Measurements from ENCODE around the gene FBXL17.

- TF ChIP-seq EZH2 (IDR thresholded peaks at IDR 0.05; ENCODE audit: insufficient read depth, poor library complexity, severe bottlenecking), result no peak
- TF ChIP-seq EZH2phosphoT487 (IDR thresholded peaks at IDR 0.05; ENCODE audit: insufficient read depth, low read depth), result no peak
Measured at GRCh38 chr5:108339220-108339619, 42.7 kb downstream of the FBXL17 start.

Data from GM23248 (cell line).